Measurements from ENCODE around the gene WDR54.
"Not testable (repeated sequence)": the region's sequence is repeated elsewhere in the genome, so short reads cannot be mapped to it uniquely, and the experiment has no call there.

The WDR54 gene

GRCh38 chr2:74407682-74408081 lies 13.8 kb upstream of the WDR54 start:
- DNase-seq (ENCODE audit: low spot score), result no peak

GRCh38 chr2:74413001-74413698 lies 8.4 kb upstream of the WDR54 start:
- DNase-seq (ENCODE audit: low spot score), result no peak

- no peak for DNase-seq (ENCODE audit: low spot score)
Measured at GRCh38 chr2:74414441-74414840, 7.1 kb upstream of the WDR54 start.

GRCh38 chr2:74414881-74415761 lies 6.4 kb upstream of the WDR54 start:
- DNase-seq (ENCODE audit: low spot score), result no peak

- no peak for DNase-seq (ENCODE audit: low spot score)
Measured at GRCh38 chr2:74415762-74416395, 5.7 kb upstream of the WDR54 start.

- DNase-seq (ENCODE audit: low spot score), result no peak
Measured at GRCh38 chr2:74416778-74417177, 4.8 kb upstream of the WDR54 start.

- DNase-seq (ENCODE audit: low spot score), result no peak
Measured at GRCh38 chr2:74417197-74417596, 4.3 kb upstream of the WDR54 start.

GRCh38 chr2:74417763-74418162 lies 3.8 kb upstream of the WDR54 start:
- DNase-seq (ENCODE audit: low spot score), result no peak

- DNase-seq (ENCODE audit: low spot score), result no peak
Measured at GRCh38 chr2:74418312-74418711, 3.2 kb upstream of the WDR54 start.

GRCh38 chr2:74419345-74419744 lies 2.2 kb upstream of the WDR54 start:
- DNase-seq (ENCODE audit: low spot score), result no peak

- DNase-seq (ENCODE audit: low spot score), result no peak
Measured at GRCh38 chr2:74420006-74420405, 1.5 kb upstream of the WDR54 start.

- DNase-seq (ENCODE audit: low spot score), result not testable (repeated sequence)
Measured at GRCh38 chr2:74420443-74421103, 957 bp upstream of the WDR54 start.

- DNase-seq (ENCODE audit: low spot score), result no peak
Measured at GRCh38 chr2:74423231-74424095, 1.9 kb downstream of the WDR54 start.

- DNase-seq (ENCODE audit: low spot score), result no peak
Measured at GRCh38 chr2:74424139-74424992, 2.8 kb downstream of the WDR54 start.

- DNase-seq (ENCODE audit: low spot score), result no peak
Measured at GRCh38 chr2:74424995-74425406, 3.5 kb downstream of the WDR54 start.

GRCh38 chr2:74425523-74425922 lies 4.0 kb downstream of the WDR54 start:
- DNase-seq (ENCODE audit: low spot score), result no peak

- DNase-seq (ENCODE audit: low spot score), result no peak
Measured at GRCh38 chr2:74426181-74426758, 4.7 kb downstream of the WDR54 start.

GRCh38 chr2:74427551-74427950 lies 6.0 kb downstream of the WDR54 start:
- no peak for DNase-seq (ENCODE audit: low spot score)

GRCh38 chr2:74428675-74429074 lies 7.1 kb downstream of the WDR54 start:
- no peak for DNase-seq (ENCODE audit: low spot score)

All from hematopoietic multipotent progenitor cell treated with erythropoietin and hydrocortisone succinate and interleukin-3 and kit ligand, for 17 days (in vitro differentiated cells).